Bone marrow (tissue), 2 donors: ENCODE data around the gene OGDH.
"Not testable (repeated sequence)": the region's sequence is repeated elsewhere in the genome, so short reads cannot be mapped to it uniquely, and the experiment has no call there.

Source experiments
- DNase-seq, 2 donors: peaks; one replicate each; lab custom pipeline; 2025; lab: John Stamatoyannopoulos, UW

The OGDH gene

DNA sequence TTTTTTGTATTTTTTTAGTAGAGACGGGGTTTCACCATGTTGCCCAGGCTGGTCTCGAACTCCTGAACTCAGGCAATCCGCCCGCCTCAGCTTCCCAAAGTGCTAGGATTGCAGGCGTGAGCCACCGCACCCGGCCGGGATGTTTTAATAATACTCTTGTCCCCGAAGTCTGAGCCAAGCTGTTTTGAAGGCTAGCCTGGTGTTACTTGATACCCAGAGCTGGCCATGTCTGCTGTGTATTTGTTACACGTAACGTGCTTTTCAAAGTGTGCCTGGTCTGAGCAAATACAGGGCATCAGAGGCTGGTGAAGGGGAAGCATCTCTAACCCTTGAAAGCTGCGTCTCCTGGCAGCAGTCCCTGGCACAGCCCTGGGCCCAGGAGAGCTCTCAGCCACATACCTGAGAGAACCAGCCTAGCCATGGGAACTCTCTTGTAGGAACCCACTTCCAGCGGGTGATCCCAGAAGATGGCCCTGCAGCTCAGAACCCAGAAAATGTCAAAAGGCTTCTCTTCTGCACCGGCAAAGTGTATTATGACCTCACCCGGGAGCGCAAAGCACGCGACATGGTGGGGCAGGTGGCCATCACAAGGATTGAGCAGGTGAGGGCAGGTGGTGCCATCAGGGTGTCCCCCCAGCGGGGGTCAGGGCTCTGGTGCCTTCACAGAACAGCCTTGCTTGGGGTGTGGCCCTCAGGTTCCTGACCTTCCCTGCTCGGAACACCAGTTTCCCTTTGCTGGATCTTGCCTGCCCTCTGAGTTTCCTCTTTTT is 100.5 kb downstream of the OGDH start:
- DNase-seq = no peak

GRCh38 chr7:44707558-44708230 is 101.3 kb downstream of the OGDH start:
- DNase-seq = no peak

DNA sequence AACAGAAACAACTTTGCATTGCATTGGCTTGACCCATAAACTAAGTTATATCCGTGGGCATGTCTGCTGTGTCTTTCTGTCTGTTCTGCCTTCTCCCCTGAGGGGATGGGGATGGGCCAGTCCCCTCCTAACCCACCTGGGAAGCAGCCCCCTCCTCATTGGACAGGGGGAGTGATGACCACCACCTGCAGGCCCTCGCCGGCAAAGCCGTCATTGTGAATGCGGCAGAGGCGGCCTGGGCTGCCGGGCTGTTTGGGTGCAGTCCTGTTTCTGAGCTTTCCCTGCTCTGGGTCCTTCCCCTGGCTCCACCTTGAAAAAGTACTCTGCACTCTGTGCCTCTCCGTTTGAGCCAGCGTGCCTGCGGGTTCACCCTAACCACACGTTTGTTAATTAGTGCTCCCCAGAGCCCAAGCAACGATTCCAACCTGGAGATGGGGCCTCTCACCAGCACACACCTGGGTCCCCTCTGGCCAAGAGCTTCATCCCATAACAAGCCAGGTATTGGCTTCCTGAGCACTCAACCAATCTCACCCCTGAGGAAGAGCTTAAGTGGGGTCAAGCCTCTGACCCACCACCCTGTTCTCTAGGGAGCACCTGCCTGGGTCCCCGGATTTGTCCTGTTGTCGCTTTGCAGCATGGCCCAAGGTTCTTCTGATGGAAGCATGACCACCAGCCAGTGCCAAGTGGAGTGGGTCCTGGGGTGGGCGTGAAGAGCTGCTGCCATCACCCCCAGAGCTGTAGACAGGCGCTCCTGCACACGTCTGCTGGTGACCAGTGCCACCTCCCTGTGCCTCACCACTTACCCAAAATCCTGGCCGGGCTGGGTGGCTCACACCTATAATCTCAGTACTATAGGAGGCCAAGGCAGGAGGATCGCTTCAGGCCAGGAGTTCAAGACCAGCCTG is 102.8 kb downstream of the OGDH start:
- no peak for DNase-seq

DNA sequence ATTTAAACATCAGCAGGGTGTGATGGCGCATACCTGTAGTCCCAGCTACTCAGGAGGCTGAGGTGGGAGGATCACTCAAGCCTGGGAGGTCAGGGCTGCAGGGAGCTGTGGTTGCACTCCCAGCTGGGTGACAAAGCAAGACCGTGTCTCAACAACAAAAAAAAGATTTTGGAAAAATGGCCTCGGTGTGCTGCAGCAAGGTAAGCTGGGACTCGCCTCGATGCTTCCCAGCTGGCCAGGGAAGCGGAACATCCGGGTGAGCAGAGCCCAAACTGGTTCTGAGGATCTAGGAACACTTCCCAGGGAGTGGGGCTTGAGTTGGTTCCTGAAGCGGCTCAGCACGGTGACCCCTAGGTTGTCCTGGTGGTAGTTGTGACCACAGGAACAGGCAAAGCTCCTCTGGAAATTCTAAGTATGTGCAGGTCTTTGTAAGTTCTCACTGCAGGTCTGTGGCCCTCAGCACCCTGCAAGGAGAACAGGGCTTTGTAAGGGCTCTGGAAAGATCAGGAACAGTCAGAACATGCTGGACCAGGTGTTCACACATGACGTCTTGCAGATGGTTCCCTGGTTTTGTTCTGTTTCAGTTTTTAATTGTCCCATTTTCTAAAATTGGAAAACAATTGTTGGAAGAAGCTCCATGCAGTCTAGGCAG is 103.6 kb downstream of the OGDH start:
- no peak for DNase-seq

DNA sequence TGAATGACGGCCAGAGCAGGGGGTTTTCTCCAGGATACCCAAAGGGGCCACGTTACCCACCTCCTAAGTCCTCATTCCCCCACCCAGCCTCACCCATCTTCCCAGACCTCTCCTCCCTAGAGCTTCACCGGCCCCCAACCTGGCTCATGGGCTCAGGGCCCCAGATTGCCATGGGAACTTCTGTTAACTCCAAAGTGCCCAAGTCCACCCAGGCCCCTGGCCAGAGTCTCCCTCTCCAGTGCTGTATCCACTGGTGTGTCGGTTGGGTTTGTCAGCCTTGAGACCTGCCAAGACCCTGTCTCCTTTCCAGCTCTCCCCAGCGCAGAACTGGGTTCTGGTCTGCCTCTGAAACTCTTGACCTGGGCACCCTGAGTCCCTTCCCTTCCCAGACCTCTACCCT is 105.1 kb downstream of the OGDH start:
- no peak for DNase-seq

DNA sequence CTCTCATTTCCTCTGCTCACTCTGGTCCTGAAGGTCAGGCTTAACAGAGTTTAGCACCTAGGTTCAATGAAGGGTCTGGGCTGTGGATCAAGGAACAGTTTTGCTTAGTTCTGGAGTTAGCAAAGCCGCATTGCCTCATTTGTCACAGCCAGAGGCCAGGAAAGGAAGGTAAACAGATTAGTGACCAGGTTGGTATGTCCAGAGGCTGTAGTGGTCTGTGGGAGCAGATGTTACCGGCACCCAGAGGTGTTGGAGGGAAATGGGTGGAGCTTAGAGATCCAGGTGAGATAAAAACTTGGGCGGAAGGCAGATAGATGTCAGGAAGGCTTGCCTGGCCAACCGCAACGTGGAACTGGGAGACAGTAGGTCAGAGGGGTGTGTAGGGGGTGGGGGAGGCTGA is 105.6 kb downstream of the OGDH start:
- no peak for DNase-seq

DNA sequence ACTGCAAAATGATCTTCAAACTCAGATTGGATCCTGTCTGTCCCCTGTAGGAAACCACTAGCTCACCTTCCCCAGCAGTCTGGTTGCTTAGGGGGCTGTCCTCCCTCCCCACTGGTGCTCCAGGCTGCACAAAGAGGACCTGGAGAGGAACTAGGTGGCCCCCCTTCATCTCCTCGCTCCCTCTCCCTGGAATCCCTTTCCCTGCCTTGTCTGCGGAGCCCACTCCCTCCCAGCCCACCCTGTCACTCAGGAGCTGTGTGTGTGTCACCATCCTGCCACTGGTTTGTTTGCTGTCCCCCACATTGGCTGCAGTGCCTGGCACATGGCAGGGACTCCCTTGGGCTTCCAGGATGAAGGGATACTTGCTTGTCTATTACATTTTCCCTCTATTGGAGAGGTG is 106.7 kb downstream of the OGDH start:
- no peak for DNase-seq

DNA sequence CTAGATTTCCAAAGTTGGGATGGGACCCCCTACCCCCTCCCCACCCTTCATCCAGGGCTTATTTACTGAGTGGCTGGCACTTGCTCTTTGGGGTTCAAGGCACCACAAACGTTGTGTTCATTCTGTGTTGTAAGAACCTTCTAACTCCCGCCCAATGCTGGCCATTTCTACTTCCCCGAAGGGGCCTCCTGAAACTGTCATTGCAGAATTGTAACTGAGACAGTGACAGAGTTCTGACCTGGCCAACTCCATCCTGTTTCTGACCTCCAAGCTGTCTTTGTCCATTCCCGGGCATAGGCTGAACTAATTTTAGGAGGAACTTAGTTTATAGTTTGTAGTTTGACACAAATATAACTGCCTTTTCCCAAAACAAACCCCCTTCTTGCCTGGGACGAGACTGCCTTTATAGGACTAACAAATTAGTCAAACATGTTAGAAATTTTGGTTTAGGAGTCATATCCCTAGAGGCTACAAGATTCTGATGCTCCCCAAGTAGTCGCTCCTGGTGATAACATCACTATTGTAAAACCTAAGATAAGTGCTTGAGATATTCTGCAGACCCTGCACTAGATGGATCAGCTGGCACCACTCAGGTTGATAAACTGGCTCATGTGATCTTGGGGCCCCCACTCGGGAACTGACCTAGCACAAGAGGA is 107.4 kb downstream of the OGDH start:
- no peak for DNase-seq

- no peak for DNase-seq
These were observed 109.8 kb downstream of the OGDH start for GRCh38 chr7:44716205-44716604.

DNA sequence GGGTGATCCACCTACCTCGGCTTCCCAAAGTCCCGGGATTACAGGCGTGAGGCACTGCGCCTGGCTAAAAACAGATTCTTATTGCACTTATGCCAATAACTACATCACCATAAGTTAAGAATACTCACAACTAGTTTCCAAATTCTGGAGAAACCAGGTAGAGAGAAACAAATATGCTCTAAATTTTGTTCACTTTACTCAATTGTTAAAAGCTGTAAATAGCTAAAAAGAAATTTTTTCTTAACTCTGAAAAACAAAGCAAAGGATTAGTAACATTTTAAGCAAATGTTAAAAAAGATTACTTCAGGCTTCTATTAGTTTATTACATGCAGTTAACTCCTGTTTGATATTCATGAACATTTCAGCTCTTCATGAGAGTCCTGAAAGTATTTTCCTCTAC is 113.9 kb downstream of the OGDH start:
- DNase-seq = no peak

- DNase-seq = no peak
These were observed 117.8 kb downstream of the OGDH start for GRCh38 chr7:44724276-44724675.

GRCh38 chr7:44726250-44726649 is 119.8 kb downstream of the OGDH start:
- not testable (repeated sequence) for DNase-seq

DNA sequence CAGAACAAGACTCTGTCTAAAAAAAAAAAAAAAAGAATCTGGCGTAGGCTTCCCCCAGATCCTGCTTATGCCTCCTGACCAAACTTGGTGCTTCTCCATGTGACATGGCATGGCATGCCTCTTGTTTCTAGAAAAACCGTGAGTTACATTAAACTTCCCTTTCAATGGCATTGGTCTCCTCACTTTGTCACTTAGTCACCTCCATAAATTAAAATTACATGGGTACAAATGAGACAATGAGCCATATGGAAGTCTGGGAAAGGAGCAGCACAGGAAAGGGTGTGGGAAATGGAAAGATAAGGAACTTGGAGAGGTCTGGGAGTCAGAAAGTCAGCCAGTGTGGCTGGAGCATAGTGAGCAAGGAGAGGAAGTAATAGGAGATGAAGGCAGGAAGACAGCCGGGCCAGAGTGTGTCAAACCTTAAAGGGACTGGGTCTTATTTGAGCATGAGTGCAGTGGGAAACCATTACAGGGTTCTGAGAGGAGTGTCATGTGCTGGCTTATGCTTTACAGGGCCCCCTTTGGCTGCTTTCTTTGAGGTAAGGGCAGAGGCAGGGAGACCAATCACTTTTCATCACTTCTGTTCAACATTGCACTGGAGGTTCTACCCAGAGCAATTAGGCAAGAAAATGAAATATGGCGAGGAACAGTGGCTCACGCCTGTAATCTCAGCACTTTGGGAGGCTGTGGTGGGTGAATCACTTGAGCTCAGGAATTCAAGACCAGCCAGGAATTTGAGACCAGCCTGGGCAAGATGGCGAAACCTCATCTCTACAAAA is 120.9 kb downstream of the OGDH start:
- no peak for DNase-seq

GRCh38 chr7:44727937-44728262 is 121.5 kb downstream of the OGDH start:
- DNase-seq = no peak

DNA sequence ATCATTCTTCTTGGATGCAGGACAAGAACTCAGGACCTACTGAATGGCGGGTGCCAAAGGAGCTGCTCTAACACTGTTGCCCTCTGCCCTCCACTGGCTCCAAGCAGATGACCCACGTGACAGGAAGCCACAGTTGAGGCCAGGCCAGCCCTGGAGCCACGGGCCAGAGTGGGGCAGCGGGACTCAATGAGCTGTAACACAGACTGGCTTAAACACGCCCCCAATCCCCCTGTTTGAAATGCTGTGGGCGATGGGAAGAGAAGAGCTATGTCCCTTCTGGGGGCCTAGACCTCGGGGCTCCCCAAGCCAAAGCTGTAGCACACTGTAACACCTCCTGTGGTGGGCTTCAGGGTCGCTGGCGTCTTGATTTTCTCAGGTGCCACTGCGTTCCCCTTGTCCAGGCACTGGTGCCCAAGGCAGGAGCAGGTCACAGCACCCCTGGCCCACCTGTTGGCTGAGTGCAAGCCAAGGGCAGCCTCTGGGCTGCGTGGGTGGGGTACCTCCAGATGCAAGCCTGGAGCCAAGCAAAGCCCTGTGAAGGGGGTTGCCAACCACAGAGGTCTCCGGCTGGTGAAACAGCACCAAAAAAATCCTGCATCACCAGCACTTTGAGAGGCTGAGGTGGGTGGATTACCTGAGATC is 123.6 kb downstream of the OGDH start:
- no peak for DNase-seq

DNA sequence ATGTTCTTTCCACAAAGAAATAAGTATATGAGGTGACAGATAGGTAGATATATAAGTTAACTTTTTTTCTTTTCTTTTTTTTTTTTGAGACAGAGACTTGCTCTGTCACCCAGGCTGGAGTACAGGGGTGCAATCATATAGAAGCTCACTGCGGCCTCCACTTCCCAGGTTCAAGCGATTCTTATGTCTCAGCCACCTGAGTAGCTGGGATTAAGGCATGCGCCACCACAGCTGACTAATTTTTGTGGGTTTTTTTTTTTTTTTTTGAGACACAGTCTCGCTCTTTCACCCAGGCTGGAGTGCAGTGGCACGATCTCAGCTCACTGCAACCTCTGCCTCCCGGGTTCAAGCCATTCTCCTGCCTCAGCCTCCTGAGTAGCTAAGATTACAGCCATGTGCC is 126.5 kb downstream of the OGDH start:
- DNase-seq = not testable (repeated sequence)

DNA sequence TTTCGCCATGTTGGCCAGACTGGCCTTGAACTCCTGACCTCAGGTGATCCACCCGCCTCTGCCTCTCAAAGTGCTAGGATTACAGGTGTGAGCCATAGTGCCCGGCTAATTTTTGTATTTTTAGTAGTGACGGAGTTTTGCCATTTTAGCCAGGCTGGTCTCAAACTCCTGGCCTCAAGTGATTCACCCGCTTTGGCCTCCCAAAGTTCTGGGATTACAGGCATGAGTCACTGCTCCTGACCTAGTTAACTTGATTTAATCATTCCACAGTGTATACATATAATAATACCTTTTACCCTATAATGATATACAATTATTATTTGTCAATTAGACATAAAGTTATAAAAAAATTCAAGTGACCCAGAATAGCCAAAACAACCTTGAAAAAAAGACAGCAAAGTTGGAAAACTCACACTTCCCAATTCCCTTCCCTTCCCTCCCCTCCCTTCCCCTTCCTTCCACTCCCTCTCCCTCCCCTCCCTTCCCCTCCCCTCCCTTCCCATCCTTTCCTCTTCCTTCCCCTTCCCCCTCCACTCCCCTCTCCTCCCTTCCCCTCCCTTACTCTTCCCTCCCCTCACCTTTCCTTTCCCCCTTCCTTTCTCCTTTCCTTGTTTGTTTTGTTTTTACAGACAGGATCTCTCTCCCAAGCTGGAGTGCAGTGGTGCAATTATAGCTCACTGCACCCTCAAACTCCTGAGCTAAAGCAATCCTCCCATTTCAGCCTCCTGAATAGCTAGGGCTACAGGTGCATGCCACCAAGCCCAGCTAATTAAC is 127.5 kb downstream of the OGDH start:
- DNase-seq = no peak

GRCh38 chr7:44735403-44736165 is 129.2 kb downstream of the OGDH start:
- peak; percentile 15 to 89 for DNase-seq

- DNase-seq = no peak
These were observed 130.5 kb downstream of the OGDH start for GRCh38 chr7:44736896-44737295.
